Fibroblast of lung (primary cell): ENCODE measurements around the gene IGFBP6. TPM values are rescaled to one million over a fixed set of nuclear protein-coding genes. Genes with fewer than 3 reads are reported as not detected.

ENCODE experiments used
- DNase-seq, 2 donors: peaks; one replicate each; pipeline versions ENCODE4 v3.0.0 to v3.0.0-alpha.2; 2010; ENCODE audit warnings: low read depth in 2 of 2
- H2AFZ ChIP-seq: 2 replicates; pipeline ENCODE4 v1.5.1; 2012; ENCODE audit warnings: low read length, control low read depth, inconsistent platforms
- H3K27ac ChIP-seq: 2 replicates; pipeline ENCODE4 v1.5.1; 2011; ENCODE audit warnings: low read length, control low read depth; ENCODE audit not compliant: insufficient read depth
- H3K27me3 ChIP-seq: 2 replicates; pipeline ENCODE4 v1.5.1; 2011; ENCODE audit warnings: mild to moderate bottlenecking, low read length; ENCODE audit not compliant: control insufficient read depth, insufficient read depth
- H3K36me3 ChIP-seq: 2 replicates; pipeline ENCODE4 v1.5.1; 2011; ENCODE audit warnings: low read length; ENCODE audit not compliant: control insufficient read depth, insufficient read depth
- H3K4me1 ChIP-seq: 2 replicates; pipeline ENCODE4 v1.5.1; 2011; ENCODE audit warnings: low read length; ENCODE audit not compliant: control insufficient read depth, insufficient read depth; ENCODE audit errors: extremely low read depth
- H3K4me2 ChIP-seq: 2 replicates; pipeline ENCODE4 v1.5.1; 2011; ENCODE audit warnings: low read length, control low read depth; ENCODE audit not compliant: insufficient read depth; ENCODE audit errors: extremely low read depth
- H3K4me3 ChIP-seq, 4 experiments: fragments of 200-600 bp in 1 of 4; sonication (generic) in 1 of 4; replicated peaks in 1 of 4; 2 replicates each; pipeline ENCODE4 v1.5.1; 2011 to 2016; ENCODE audit warnings: low read length in 4 of 4, low read depth in 3 of 4, mild to moderate bottlenecking in 3 of 4, control low read depth in 2 of 4, inconsistent platforms in 1 of 4, mixed read lengths in 1 of 4; ENCODE audit not compliant: insufficient read depth in 1 of 4; ENCODE audit errors: control extremely low read depth in 1 of 4
- H3K79me2 ChIP-seq: 2 replicates; pipeline ENCODE4 v1.5.1; 2012; ENCODE audit warnings: mild to moderate bottlenecking, low read length, inconsistent platforms; ENCODE audit not compliant: control insufficient read depth, insufficient read depth
- H3K9ac ChIP-seq: 2 replicates; pipeline ENCODE4 v1.5.1; 2011; ENCODE audit warnings: mild to moderate bottlenecking, low read length, control low read depth; ENCODE audit not compliant: insufficient read depth
- H3K9me3 ChIP-seq: 2 replicates; pipeline ENCODE4 v1.5.1; 2012; ENCODE audit warnings: low read depth, low read length; ENCODE audit not compliant: control insufficient read depth, insufficient read depth
- H4K20me1 ChIP-seq: 2 replicates; pipeline ENCODE4 v1.5.1; 2011; ENCODE audit warnings: low read length; ENCODE audit not compliant: control insufficient read depth, insufficient read depth; ENCODE audit errors: extremely low read depth
- CTCF ChIP-seq, 2 donors: IDR thresholded peaks in 1 of 2; conservative IDR thresholded peaks in 1 of 2; 1 replicate in 1 of 2; 2 replicates in 1 of 2; pipeline ENCODE4 v1.5.1; 2011 to 2012; ENCODE audit warnings: low read length in 2 of 2, control low read depth in 1 of 2, inconsistent platforms in 1 of 2, low read depth in 1 of 2, mild to moderate bottlenecking in 1 of 2
- EZH2 ChIP-seq: IDR thresholded peaks from 2 replicates; pipeline ENCODE4 v1.5.1; 2012; ENCODE audit warnings: low read length, control low read depth, mild to moderate bottlenecking; ENCODE audit errors: missing control alignments
- polyA plus RNA-seq, 2 donors: library from polyadenylated mRNA; depleted of rRNA in 1 of 2; stranded (reverse) in 1 of 2; unstranded in 1 of 2; fragments of >200 nt; gene quantifications; 2 replicates each; pipeline ENCODE4 v1.2.1, GENCODE V29; 2011 to 2012; ENCODE audit warnings: missing spikeins in 1 of 2
- total RNA-seq: library from RNA; depleted of rRNA; stranded (reverse); fragments of >200 nt; gene quantifications from 2 replicates; pipeline ENCODE4 v1.2.1, GENCODE V29; 2014

Gene IGFBP6
- total and polyA plus RNA-seq, 2 donors (not counting 1 experiment from before 2014, with no cell fraction given), result 229 to 592 TPM

DNA sequence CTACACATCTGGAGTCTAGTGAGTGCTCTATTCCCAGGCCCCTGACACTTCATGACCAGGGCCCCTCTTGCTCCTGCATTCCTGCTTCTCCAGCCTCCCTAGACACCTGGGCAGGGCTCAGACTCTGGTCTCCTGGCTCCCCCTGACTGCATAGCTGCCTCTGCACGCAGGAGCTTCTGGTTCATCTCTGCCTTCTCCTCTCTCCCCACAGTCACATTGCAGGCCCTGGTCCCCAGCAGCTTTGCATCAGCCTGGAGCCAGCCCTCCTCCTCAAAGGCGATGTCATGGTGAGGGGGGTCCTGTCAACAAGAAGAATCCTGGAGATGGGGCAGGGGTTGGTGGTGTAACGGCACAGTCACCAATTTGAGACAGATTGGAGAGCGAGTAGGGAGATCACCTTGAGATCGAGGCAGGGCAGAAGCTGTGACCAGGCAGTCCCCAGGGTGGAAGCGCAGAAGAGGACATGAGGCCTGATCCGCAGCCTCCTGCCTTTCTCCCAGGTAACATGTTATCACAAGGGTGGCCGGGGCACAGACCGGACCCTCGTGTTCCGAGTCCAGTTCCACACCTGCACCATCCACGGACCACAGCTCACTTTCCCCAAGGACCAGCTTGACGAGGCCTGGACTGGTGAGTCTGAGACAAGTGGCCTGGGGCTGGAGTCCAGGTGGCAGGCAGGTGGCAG, 39.5 kb upstream of the IGFBP6 start:
- Histone ChIP-seq H3K9me3 (no peaks in the 10 kb centered on the region), H3K79me2 (no peaks in the 10 kb centered on the region), H2AFZ (no peak overlapping the region), H3K4me2 (no peak overlapping the region), H3K27me3 (no peaks in the 10 kb centered on the region), H4K20me1 (no peaks in the 10 kb centered on the region), H3K36me3 (peaks cover 50% of the 10 kb centered on the region), H3K27ac (no peak overlapping the region), H3K4me1 (peaks cover 35% of the 10 kb centered on the region), H3K9ac (no peak overlapping the region), H3K4me3 (no peak overlapping the region)
- TF ChIP-seq EZH2 (no peak), CTCF (conservative IDR thresholded peaks at IDR 0.05 in 1 of 2, IDR thresholded peaks at IDR 0.05 in 1 of 2; ENCODE audit: low read depth in 1 of 2, low read length in 2 of 2) (no peak)
- no peak for DNase-seq

- H3K9ac ChIP-seq, result no peak overlapping the region
- TF ChIP-seq EZH2 (no peak), CTCF (conservative IDR thresholded peaks at IDR 0.05 in 1 of 2, IDR thresholded peaks at IDR 0.05 in 1 of 2; ENCODE audit: low read depth in 1 of 2, low read length in 2 of 2) (no peak)
- H3K4me3 ChIP-seq, result no peak overlapping the region
- H3K9me3 ChIP-seq, result no peaks in the 10 kb centered on the region
- DNase-seq, result no peak
- H2AFZ ChIP-seq, result no peak overlapping the region
- no peak overlapping the region for H3K4me2 ChIP-seq
- H3K27me3 ChIP-seq, result no peaks in the 10 kb centered on the region
- H3K27ac ChIP-seq, result no peak overlapping the region
- peaks cover 54% of the 10 kb centered on the region for H3K36me3 ChIP-seq
- no peaks in the 10 kb centered on the region for H3K79me2 ChIP-seq
- H3K4me1 ChIP-seq, result peaks cover 35% of the 10 kb centered on the region
- H4K20me1 ChIP-seq, result no peaks in the 10 kb centered on the region
These were observed 38.6 kb upstream of the IGFBP6 start for GRCh38 chr12:53058674-53059433.

GRCh38 chr12:53059434-53060063, 37.9 kb upstream of the IGFBP6 start:
- no peak for DNase-seq
- Histone ChIP-seq H3K4me2 (no peak overlapping the region), H3K79me2 (no peaks in the 10 kb centered on the region), H3K9me3 (no peaks in the 10 kb centered on the region), H3K4me1 (peaks cover 35% of the 10 kb centered on the region), H4K20me1 (no peaks in the 10 kb centered on the region), H3K9ac (no peak overlapping the region), H2AFZ (no peak overlapping the region), H3K4me3 (no peak overlapping the region), H3K27ac (no peak overlapping the region), H3K27me3 (no peaks in the 10 kb centered on the region), H3K36me3 (peaks cover 55% of the 10 kb centered on the region)
- no peak for TF ChIP-seq EZH2
- no peak for TF ChIP-seq CTCF (conservative IDR thresholded peaks at IDR 0.05 in 1 of 2, IDR thresholded peaks at IDR 0.05 in 1 of 2; ENCODE audit: low read depth in 1 of 2, low read length in 2 of 2)
